Islet of Langerhans (tissue), 1 donor: ENCODE results near the gene ACTC1.

Experiments used
- FAIRE-seq: peaks from one replicate; lab custom pipeline; 2011; peaks lifted over from hg19 to GRCh38; lab: Jason Lieb, UNC

ACTC1 gene

DNA sequence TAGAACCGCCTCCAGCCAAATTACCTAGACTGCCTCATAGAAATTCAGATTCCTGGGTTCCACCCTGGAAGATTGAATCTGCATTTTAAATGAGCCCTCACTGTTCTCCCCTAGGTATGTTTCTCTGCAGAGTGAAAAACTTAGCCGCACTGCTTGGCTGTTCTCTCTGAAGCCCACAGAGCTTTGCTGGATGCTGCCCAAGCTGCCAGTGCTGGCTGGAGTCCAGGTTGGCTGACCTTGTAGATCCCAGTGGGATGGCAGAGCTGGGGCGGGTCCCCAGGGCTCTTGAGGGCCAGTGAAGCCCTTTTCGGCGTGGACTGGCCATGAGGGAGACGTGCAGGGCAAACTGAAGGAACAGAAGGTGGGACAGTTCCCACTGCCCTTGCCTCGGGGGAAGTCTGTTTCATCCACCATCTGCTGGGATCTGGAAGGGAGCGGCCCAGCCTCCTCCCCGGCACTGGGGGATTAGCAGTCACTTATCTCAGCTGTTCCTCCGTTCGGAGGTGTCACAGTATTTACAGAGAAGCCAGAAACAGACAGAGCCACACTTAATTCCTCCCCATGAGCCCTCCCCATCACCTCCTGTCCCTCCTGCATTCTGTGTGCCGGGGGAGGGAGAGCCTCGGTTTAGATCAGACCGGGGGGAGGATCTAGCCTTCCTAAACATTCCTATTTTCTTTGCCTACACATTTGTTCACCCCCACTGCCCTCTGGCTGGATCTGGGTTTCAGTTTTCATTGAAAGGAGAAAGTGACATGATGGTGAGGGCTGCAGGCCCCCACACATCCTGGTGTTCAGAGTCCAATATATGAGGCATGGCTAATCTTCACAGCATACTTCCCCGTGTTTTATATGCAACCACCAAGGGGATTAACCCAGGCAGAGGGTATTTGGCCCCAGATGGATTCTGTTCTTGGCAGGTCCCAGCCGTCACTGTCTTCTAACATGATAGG is 4.1 kb upstream of the ACTC1 start:
- no peak for FAIRE-seq

- FAIRE-seq, result no peak
Observed at GRCh38 chr15:34796847-34797435, 1.6 kb upstream of the ACTC1 start.

GRCh38 chr15:34794590-34795206 is 651 bp downstream of the ACTC1 start:
- FAIRE-seq, result no peak

- FAIRE-seq, result no peak
Observed at GRCh38 chr15:34793901-34794300, 1.4 kb downstream of the ACTC1 start.

- no peak for FAIRE-seq
Observed at GRCh38 chr15:34793071-34793470, 2.3 kb downstream of the ACTC1 start.

DNA sequence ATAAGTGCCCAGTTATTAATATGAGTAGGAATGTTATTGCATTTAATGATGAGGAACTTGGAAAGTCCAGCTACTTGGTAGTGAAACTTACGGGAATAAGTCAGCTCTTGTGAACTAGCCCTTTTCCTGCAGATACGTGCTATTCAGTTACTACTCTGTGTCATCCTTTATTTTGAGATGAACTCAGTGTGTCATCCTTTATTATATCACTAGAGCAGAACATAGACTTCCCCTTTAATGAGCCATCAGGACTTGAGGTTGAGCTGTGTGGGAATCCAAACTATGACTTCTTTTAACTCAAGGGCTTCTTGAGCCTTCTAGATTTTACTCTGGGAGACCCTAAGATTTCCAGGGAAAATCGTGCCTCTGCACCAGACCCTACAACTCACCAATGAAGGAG is 3.6 kb downstream of the ACTC1 start:
- FAIRE-seq, result no peak

DNA sequence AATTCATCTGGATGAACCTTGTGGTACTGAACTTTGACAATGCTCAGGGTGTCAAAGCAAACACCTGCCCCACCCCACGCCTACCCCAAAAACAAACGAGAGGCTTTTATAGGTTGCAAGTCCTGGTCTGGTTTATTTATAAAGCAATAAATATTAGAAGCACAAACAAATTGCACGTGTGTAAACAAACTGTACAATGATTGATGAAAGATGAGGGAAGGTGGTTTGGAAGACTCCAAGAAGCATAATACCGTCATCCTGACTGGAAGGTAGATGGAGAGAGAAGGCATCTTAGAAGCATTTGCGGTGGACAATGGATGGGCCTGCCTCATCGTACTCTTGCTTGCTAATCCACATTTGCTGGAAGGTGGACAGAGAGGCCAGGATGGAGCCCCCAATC is 5.2 kb downstream of the ACTC1 start:
- FAIRE-seq, result no peak

DNA sequence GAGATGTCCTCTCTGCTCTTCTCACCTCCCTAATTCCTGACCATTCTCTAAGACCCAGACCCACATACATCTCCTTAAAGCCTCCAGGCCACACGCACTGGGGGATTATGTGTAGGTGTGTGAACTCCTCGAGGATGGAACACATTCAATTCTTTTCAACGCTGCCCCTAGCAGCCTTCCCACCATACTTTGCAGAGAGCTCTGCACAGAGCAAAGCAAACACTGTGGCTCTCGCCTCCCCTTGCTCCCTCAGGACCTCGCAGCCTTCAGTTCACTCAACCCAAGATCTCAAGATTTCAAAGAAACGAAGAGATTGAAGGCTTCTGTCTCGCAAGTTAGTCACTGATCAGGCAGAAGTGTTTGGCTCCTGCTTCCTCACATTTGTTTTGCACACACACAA is 6.0 kb downstream of the ACTC1 start:
- FAIRE-seq, result no peak

- FAIRE-seq, result no peak
Observed at GRCh38 chr15:34786206-34786605, 9.1 kb downstream of the ACTC1 start.

DNA sequence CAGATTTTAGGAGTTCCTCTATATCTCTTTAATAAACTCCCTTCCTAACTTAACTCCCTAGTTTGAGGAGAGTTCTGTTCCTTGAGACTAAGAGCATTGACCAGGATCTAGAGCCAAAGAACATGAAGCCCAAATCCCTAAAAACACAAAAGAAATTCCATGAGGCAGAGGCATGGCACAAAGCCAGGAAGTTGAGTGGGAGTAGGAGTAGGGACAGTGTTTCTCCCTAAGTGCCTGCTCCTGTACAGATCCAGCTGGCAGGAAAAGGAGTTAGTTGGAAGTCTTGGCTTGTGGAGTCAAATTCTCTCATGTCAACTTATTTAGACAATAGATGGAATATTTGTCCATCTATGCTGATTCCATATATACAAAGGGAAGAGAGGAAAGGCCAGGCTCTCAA is 11.4 kb downstream of the ACTC1 start:
- no peak for FAIRE-seq

DNA sequence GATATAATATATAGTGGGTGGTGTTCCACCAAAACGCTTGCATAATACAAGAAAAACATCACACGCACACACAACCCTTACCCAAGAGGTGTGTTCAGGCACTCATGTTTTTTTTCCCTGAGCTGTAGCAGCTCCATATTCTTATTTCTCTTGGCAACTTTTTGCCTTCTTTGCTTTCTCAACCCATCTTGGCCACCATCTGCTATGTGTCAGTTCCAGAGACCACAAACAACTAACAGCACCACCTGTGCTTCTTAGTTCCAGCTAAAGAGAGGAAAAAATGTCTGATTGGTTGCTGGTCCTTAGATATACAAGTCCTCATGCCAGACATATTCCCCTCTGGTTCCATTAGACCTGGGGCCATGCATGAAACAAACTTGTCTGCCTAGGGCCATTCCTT is 11.9 kb downstream of the ACTC1 start:
- no peak for FAIRE-seq

GRCh38 chr15:34782901-34783300 is 12.4 kb downstream of the ACTC1 start:
- no peak for FAIRE-seq

- no peak for FAIRE-seq
Observed at GRCh38 chr15:34780725-34781124, 14.6 kb downstream of the ACTC1 start.

DNA sequence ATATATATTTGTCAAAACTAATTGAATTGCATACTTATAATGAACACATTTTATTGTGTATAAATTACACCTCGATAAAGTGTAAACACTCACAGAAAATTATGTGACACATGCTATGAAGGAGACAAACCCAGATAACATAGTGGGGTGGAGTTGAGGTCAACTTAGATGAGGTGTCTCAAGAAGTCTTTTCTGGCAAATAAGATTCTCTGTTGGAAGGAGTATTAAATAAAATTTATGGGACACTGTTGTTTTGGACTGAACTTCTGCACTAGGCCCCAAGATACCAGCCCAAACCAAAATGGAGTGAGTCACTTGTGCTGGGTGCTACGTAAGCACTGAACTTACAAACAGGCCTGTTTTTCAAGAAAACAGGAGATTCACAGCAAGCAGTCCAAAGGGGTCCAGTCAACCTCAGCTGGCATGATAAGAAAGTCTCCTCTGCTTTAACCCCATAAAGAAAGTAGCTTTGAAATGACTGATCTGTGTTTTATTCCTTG is 18.7 kb downstream of the ACTC1 start:
- no peak for FAIRE-seq

DNA sequence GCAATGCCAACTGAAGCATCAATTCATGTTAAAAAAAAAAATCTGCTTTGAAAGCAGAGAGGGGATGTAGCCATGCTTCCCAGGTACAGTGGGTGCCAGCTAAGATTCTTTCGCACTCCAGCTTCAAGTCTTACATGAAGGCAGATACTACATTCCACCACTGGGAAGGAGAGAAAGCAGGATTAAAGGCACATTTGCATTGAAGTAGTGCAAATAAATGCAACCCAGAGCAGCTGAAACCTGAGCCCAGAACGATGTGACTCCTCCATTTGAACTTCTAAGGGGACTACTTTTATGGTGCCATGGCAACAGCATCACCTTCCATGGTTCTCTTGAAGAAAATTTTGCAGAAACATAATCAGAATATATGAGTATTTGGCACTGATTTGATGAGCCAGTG is 21.4 kb downstream of the ACTC1 start:
- no peak for FAIRE-seq

- FAIRE-seq, result peak; percentile 13
Observed at GRCh38 chr15:34773013-34773412, 22.3 kb downstream of the ACTC1 start.

DNA sequence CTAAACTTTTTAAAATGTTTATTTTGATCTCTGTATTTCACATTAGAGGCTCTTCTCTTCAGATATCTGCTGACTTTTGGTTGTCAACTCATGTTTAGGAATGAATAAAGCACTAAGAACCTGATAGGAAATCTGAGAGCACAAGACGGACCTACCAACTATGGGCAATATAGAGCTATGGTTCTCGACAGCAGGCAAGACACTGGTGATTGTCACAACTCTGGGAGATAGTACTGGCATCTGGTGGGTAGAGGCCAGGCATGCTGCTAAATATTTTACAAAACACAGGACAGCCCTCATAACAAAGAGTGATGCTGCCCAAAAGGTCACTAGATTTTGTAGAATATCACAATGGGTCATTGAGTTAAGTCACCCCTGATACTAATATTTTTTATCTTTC is 23.0 kb downstream of the ACTC1 start:
- no peak for FAIRE-seq

GRCh38 chr15:34769711-34770110 is 25.6 kb downstream of the ACTC1 start:
- no peak for FAIRE-seq

- FAIRE-seq, result no peak
Observed at GRCh38 chr15:34768530-34768929, 26.8 kb downstream of the ACTC1 start.

DNA sequence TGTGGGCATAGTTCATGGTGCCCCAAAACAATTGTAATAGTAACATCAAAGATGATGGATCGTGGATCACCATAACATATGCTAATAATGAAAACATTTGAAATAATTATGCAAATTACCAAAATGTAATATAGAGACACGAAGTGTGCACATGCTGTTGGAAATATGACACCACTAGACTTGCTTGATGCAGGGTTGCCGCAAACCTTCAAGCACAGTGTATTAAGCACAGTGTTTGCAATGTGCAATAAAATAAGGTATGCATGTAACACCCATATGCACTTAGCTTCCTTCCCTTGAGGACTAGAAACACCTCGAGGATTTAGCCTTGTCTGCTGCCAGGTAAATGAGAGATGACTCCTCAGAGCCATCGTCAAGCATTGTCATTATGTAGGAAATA is 29.6 kb downstream of the ACTC1 start:
- no peak for FAIRE-seq

- no peak for FAIRE-seq
Observed at GRCh38 chr15:34760909-34761308, 34.4 kb downstream of the ACTC1 start.

- no peak for FAIRE-seq
Observed at GRCh38 chr15:34759992-34760391, 35.4 kb downstream of the ACTC1 start.

DNA sequence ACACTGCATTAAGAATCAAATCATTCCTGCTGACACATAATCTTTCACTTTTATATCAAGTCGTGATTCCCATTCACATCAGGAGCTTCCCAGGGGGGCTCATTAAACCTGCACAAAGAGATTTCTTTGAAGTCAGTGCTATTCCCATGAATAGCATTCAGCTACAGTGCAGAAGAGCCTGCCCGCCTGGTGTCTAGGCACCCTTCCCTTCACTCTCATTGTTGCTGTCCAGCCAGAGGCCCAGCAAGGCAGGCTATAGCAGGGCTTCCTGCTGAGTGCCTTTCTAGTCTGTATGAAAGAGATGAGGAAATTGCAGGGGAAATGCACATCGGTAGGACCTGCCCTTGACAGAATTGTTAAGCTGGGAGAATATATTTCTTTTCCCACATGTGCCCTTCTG is 36.0 kb downstream of the ACTC1 start:
- FAIRE-seq, result peak; percentile 45
